OCI-LY3 (cell line): Measurements from ENCODE around the gene CDH23.

ENCODE experiments used
- EZH2phosphoT487 ChIP-seq: fragments of 200-600 bp; shearing (Covaris generic); IDR thresholded peaks from 2 replicates; pipeline ENCODE4 v1.6.1; 2018; ENCODE audit warnings: antibody characterized with exemption, mixed run types, low read depth
- TF ChIP-seq, protein P1 (sequence below): fragments of 200-600, 300-600 bp; sonication (generic); IDR thresholded peaks from 2 replicates; pipeline ENCODE4 v1.5.1; 2014; ENCODE audit warnings: antibody characterized with exemption, low read length, low read depth

DNA sequence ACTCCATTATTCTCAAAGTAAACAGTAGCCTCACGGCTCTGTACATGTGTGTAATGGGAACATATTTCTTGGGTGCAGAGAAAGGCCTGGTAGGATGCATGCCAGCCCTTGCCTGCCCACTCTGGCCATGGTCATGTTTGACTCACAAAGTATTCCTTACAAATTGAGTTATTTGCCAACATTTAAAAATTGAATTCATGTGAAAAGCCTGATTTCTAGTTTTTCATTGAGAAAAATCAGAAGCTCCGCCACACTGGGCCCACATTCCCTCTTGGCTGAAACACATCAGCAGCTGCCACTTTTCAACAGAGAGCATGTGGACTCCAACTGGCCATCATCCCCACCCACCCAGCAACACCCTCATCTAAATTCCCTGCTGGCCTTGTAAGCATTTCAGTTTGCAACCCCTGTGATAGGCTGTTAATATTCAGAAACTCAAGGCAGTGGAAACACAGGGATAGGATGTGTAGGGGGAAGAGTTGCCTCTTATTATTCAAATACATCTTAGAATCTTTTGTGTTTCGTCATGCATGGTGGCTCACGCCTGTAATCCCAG is 40.9 kb downstream of the CDH23 start:
- TF ChIP-seq, protein P1, sequence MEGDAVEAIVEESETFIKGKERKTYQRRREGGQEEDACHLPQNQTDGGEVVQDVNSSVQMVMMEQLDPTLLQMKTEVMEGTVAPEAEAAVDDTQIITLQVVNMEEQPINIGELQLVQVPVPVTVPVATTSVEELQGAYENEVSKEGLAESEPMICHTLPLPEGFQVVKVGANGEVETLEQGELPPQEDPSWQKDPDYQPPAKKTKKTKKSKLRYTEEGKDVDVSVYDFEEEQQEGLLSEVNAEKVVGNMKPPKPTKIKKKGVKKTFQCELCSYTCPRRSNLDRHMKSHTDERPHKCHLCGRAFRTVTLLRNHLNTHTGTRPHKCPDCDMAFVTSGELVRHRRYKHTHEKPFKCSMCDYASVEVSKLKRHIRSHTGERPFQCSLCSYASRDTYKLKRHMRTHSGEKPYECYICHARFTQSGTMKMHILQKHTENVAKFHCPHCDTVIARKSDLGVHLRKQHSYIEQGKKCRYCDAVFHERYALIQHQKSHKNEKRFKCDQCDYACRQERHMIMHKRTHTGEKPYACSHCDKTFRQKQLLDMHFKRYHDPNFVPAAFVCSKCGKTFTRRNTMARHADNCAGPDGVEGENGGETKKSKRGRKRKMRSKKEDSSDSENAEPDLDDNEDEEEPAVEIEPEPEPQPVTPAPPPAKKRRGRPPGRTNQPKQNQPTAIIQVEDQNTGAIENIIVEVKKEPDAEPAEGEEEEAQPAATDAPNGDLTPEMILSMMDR: no peak
- TF ChIP-seq EZH2phosphoT487: no peak
